Measurements from ENCODE around the gene CCL11.

GRCh38 chr17:34321964-34322363 lies 36.4 kb downstream of the CCL11 start:
- TF ChIP-seq CTCF (IDR thresholded peaks at IDR 0.05), result no peak
- TF ChIP-seq POLR2A (IDR thresholded peaks at IDR 0.05), result no peak
